Stimulated activated CD8-positive, alpha-beta memory T cell treated with anti-CD3 and anti-CD28 coated beads, Interleukin-7, amount 100 ng/mL, for 48 hours (primary cell): ENCODE results near the gene MMRN2.
"Not testable (repeated sequence)": the region's sequence is repeated elsewhere in the genome, so short reads cannot be mapped to it uniquely, and the experiment has no call there.

Source experiments
- DNase-seq, 2 donors: peaks; one replicate each; pipeline ENCODE4 v3.0.0-alpha.2; 2020; ENCODE audit warnings: low read depth in 1 of 2; ENCODE audit errors: extremely low read depth in 1 of 2

Gene MMRN2

DNA sequence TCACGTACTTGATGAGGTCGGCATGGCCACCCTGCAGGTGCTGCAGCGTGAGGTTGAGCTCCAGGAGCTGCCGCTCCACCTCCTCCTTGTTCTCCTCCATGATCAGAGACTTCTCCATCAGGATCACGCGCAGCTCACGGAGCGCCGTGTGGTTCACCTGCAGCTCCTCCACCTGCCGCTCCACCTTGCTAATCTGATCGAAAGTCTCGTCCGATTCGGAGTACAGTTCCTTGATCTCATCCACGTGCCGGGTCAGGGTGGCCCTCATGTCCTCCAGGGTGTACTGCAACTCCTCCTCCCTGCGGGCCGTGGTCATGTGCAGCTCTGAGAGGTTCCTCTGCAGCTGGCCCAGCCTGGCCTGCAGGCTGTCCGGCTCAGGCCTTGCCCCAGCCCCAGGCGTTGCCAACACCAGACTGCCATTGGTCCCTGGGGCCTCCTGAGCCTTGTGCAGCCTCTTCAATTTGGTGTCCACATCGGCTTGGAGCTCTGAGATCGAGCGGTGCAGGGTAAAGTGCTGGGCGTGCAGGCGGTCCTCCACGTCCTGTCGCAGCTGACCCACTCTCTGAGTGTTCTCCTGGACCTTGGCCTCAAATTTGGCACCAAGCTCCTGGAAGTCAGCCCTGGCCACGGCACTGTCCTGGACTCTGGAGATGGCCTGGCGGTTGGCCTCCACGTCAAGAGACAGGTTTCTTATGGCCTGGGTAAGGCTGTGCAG, 13.9 kb downstream of the MMRN2 start:
- DNase-seq, result no peak

DNA sequence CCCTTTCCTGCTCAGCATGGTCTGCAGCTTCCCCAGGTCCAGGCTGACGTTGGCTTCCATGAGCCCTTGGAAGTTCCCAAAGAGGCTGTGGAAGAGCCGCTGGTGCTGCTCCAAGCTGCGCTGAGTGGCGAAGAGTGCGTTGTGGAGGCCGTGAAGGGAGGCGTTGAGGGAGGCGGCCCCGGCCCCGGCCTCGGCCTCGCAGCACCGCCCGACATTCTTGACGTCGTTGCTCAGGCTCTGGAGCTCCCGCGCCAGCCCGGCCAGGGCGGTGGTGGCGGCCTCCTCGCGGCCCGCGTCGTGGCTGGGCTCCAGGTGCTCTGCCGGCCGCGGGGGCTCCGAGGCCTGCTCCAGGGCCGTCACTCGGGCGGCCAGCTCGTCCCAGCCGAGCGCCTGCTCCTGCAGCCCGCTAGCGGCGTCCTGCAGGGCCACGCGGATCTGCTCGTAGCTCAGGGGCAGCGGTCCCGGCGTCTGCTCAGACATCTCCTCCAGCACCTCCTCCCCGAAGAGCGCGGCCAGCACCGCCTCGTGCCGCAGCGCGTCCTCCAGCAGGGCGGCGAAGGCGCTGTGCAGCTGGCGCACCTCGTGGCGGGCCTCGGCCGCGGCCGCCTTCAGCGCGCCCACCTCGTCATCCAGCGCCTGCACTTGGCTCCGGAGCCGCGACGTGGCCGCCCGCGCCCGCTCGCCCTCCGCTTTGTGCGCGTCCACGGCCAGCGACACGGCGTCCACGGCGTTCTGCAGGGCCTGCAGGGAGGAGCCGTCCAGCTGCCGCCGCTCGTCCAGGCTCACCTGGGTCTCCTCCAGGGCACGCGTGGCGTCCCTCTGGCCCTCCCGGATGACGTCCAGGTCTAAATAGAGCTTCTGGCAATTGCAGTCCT, 14.7 kb downstream of the MMRN2 start:
- DNase-seq, result no peak

DNA sequence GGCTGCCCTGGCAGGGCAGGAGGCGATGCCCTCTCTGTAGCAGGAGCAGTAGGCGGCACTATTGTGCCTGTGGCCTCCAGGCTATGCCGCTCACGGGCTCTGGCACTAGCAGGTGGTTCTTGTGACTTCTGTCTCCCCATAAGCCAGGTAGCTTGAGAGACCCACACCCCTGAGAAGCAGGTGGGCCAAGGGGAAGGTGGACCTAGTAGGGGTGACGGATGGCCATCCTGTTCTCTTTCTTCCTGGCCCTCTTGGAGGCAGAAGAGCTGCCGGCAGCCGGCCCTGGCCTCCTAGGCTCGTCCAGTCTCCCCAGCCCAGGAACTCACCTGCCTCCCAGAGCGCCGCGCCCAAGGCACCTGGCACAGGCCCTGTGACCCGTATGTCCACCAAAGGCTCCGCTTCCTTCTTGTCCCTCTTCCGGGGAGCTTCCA, 15.4 kb downstream of the MMRN2 start:
- DNase-seq, result no peak

DNA sequence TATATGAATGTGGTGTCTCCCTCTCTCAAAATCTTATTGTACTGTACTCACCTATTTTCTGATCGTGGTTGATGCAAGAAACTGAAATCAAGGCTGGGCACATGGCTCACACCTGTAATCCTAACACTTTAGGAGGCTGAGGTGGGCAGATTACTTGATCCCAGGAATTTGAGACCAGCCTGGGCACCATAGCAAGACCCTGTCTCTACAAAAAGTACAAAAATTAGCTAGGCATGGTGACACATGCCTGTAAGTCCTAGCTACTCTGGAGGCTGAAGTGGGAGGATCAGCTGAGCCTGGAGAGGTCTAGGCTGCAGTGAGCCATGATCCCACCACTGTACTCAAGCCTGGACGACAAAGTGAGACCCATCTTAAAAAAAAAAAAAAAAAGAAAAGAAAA, 16.0 kb downstream of the MMRN2 start:
- DNase-seq, result no peak

DNA sequence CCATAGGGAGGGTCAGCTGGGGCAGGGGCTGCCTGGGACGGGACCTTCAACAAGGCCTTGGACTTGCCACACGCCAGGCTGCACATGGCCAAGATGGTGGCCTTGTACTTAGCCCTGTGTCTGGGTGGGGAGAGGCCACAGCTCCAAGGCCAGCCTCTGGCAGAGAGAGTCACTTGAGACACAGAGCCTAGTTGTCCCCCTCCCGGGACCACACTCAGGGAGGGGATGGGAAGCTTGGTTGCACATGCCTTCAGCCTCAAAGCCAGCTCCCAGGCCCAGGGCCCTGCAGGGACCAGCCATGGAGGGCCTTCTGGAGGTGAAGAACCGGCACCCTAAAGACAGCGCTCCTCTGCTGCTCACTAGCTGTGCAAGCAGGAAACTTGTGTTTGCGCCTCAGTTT, 16.7 kb downstream of the MMRN2 start:
- DNase-seq, result no peak

DNA sequence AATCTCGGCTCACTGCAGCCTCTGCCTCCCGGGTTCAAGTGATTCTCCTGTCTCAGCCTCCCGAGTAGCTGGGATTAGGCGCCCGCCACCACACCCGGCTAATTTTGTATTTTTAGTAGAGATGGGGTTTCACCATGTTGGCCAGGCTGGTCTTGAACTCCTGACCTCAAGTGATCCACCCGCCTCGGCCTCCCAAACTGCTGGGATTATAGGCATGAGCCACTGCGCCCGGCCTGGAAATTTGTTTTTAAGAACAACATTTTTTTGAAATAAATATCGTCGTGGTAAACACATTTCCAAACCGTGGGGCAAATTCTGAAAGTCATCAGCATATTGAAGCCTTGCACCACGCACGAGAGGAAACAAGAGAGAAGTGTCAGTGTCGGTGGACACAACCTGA, 17.3 kb downstream of the MMRN2 start:
- DNase-seq, result not testable (repeated sequence)

DNA sequence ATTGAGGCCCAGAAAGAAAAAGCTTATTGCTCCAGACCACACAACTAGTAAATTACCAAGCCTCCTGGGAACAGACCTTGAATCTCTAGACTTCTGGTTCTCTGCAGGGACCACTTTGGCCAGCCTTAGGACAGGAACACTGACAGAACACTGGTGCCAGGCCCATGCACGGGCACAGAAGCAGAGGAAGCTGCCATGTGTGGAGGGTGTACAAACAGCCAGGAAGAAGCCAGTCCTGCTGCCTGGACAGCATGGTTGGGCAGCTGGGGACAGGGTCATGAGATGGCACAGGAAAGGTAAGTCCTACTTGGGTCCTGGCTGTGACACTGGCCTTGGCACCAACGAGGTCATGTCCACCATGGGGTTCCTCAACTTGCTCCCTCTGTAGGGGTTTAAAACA, 19.2 kb downstream of the MMRN2 start:
- DNase-seq, result no peak

DNA sequence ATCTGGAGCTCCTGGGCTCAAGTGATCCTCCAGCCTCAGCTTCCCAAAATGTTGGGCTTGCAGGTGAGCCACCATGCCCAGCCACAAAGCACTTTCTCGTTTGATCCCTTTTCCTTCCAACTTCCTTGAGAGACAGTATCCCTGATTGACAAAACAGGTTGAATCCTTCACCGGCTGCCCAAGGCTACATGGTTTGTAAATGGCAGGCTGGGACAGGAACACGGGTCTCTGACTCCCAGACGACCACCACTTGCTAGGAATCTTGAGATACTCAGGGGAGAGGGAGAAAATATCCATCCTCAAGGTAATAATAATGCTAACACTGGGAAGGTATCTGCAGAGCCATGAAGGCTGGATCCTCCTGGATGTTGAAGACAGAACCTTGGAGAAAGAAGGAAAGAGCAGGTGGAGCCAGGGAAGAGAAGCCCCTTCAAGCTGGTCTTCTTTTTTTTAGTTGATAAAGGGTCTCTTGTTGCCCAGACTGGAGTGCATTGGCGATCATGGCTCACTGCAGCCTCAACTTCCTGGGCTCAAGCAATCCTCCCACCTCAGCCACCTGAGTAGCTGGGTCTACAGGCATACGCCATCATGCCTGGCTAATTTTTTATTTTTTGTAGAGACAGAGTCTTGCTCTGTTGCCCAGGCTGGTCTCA, 19.8 kb downstream of the MMRN2 start:
- DNase-seq, result no peak

DNA sequence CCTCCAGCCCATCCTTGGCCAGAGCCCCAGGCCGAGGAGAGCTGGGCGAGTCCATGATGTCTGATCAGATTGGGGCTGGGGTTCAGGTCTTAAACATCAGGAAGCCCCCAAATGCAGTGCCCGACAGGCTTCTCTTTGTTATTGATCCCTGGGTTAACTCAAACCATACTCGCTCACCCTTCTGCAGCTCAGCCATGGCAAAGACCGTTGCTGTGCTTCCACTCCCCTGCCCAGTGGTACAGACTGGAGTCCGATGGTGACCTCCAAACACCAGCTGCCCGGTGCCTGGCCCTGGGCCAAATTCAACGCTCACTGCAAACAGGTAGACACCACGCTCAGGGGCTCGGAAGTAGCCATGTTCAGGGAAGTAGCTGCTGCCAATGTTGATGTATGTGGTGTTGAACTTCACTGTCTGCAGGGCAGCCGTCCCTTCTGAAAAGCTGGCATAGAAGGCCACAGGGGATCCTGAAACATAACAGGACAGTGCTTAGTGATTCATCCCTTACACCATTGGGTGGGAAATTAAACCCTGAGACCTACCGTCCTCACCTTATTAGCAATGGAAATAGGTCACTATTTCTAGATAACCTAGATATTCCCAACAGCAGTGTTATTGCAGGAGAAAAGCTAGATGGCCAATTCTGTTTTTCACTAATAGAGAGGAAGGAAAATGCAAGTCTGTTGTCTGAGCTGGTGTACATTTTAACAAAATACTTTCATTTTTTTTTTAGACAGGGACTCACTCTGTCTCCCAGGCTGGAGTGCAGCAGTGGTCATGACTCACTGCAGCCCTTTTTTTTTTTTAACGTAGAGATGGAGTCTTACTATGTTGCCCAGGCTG, 20.5 kb downstream of the MMRN2 start:
- no peak for DNase-seq

DNA sequence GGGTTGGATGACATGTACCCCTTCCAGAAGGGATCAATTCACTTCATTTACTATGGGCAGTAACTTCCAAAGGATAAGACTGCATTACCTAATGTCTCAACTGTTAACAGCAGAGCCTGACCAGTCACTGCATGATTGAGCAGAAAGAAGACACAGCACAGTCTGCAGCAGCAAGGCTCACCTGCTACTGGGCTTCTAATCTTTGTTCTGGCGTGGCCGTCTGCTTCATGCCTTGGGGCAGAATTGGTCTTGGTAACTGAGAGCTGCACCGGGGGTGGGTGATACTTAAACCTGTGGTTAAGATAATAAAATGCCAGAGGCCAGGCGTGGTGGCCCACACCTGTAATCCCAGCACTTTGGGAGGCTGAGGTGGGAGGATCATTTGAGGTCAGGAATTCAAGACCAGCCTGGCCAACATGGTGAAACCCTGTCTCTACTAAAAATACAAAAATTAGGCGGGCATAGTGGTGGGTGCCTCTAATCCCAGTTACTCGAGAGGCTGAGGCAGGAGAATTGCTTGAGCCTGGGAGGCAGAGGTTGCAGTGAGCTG, 23.2 kb downstream of the MMRN2 start:
- not testable (repeated sequence) for DNase-seq

DNA sequence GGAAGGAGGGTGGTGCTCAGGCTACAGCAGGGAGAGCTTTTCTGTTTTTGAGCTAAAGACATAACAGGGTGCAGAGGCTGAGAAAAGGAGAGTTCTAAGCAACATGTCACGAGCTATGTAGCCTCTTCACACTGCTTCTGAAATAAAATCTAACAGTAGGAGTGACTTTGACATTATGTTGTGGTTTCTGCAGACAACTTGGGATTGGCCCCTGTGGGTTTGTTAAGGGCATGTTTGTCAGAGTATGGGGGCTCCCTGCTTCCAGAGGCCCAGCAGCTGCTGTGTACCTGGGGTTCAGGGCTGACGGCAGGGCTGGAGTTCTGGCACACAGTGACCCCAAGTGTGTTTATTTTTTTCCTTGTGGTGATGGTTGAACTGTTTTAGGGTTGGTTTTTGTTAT, 24.7 kb downstream of the MMRN2 start:
- no peak for DNase-seq

DNA sequence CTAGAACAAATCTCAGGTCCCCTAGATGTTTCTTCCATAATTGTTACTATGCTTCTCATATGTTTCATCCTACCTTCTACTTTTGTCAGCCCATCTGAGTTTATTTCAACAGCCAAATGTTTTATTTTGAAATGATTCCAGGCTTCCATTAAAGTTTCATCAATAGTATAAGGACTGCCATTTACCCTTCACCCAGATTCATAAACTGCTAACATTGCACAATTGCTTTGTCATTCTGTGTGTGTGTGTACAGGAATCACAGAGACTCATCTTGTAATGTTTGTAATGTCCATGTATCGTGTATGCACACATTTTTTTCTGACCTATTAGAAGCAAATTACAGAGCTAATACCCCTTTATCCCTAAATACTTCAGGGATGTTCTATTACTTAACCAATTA, 25.5 kb downstream of the MMRN2 start:
- no peak for DNase-seq

DNA sequence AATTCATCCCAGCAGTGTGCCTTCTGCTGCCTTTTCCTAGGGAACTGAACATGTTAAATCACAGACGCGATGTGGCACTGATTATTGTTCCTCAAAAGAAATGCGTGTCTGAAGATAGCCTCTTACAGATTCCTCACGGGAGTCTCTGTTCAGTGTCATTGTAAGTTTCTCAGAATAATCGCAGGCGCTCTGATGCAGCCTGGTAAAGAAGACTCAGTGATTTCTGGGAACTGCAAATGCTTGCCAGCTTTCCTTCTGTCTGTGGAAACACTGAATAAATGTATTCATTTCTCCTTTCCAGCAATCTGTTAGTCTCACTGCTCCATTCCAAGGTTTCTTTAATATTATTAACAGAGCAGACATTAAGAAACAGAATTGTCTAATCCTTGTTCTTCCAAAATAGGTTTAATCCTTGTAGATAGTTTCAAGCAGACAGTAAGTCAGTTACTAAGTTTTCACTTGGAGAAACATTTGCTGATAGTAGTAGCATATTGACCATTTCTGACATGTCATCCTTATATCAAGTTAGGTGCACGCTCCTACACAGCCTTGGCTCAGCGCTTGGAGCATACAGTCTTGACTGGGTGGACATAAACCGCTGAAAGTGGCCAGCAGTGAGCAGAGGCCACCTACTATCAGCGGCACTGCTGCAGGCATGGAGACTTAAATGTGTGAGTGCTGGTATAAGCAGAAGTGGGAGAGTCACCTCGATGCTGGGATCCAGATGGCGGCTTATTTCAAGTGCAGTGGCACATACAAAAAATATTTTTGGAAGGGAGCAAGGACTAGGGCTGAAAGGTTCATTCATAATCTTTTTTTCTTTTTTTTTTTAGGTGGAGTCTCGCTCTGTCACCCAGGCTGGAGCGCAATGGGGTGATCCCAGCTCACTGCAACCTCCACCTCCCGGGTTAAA, 27.7 kb downstream of the MMRN2 start:
- DNase-seq, result no peak

DNA sequence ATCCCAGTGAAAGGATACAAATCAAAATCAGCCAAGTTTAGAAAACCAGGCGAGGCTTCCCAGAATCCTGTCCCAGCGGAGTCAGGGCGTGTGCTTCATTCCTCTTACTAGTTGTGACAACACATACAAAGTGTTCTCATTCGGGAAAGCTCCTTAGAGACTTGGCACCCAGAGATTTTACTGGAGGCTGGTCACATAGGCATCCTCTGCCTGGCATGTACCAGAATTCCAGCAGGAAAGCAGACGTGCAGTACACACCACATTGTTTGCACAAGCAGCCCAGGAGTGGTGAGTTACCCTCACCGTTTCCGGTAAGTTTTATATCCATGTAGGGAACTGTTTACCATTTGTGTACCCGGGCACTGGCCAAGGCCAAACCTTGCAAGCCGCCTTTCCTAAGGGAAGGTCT, 34.9 kb downstream of the MMRN2 start:
- DNase-seq, result no peak

DNA sequence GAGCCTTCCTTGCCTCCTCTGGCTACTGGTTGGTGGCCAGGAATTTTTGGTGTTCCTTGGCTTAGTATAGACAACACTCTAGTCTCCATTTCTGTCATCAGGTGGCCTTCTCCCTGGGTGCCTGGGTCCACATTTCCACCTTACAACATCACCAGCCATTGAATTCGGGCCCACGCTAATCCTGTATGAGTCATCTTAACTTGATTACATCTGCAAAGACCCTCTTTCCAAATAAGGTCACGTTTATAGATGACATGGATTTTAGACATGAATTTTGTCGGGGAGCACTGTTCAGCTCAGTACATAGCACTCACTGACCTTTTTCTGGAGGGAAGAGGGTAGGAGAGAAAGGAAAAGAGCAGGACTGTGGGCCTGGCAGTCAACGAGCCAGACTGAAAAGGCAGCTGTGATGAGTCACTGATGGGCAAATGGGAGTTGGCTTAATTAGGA, 39.4 kb downstream of the MMRN2 start:
- DNase-seq, result no peak

DNA sequence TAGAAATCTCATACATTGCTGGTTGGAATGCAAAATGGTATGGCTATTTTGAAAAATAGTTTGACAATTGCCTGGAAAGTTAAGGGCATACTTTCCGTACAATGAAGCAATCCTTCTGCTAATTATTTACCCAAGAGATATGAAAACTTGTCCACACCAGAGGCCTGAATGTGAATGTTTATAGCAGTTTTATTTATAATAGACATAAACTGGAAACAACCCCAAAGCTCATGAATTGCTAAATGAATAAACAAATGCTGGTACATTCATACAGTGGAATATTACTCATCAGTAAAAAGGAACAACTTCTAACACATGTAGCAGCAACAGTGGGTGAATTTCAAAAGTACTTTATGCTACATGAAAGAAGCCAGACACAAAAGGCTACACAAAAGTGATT, 42.7 kb downstream of the MMRN2 start:
- DNase-seq, result no peak

DNA sequence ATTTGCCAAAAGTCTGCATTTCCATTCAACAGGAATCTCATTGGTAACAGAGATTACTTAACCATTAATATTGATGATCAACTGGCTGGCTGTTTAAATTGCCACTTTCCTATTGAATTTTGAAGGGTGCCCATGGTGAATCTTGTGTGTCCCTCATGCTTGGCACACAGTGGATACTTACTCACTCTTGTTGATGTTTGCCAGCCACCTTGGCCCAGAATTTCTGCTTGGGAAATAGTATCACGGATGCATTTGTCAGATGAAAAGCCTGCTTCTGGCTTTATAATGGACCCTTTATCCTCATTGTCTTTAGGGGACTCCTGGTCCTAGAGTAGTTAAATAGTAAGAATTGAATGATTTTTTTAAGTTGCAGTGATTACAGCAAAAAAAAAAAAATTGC, 52.0 kb downstream of the MMRN2 start:
- no peak for DNase-seq

DNA sequence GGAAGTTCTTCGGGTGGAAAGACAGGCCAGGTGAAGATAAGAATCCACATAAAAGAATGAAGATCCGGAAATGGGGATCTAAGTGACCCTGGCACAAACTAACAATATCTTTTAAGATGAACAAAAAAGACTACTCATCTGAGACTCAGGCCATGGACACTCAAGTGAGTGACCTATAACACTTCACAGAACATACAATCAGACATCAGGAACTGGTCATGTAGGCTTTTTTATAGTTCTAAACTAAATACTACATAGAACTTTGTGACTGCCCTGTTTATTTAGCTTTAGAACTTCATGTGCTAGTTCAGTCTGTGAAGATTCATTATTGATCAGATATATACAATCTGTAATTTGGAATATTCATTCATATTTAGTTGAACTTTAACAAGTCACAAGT, 52.8 kb downstream of the MMRN2 start:
- DNase-seq, result no peak

DNA sequence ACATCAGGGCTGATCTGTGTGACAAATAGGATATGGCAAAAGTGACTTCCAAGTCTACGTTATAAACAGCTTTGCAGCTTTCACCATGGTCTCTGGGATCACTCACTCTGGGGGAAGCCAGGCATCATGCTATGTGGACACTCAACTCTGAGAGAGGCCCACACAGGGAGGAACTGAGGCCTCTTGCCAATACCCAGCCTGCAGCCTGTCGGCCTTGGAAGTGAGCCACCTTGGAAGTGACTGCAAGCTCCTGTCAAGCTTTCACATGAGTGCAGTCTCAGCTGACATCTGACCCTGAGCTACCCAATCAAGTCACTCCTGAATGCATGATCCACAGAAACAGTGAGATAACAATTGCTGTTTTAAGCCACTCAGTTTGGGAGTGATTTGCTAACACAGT, 56.5 kb downstream of the MMRN2 start:
- no peak for DNase-seq
